OCI-LY3 (cell line): ENCODE data around the gene SMIM28.

Source experiments
- H2AFZ ChIP-seq: fragments of 200-600, 300-600 bp; shearing (Covaris generic); 2 replicates; pipeline ENCODE4 v1.6.0; 2014; ENCODE audit warnings: antibody characterized with exemption, low read depth, low read length
- H3K27ac ChIP-seq: fragments of 200-600, 300-600 bp; sonication (generic); 2 replicates; pipeline ENCODE4 v1.5.1; 2014; ENCODE audit warnings: mild to moderate bottlenecking, low read length, moderate library complexity, mixed read lengths
- H3K27me3 ChIP-seq: fragments of 200-600, 300-600 bp; sonication (generic); 2 replicates; pipeline ENCODE4 v1.6.1; 2014; ENCODE audit warnings: low read depth, low read length, mixed read lengths
- H3K36me3 ChIP-seq: fragments of 200-600, 300-600 bp; sonication (generic); replicated peaks from 2 replicates; pipeline ENCODE3; 2014; ENCODE audit warnings: low read depth, low read length, mixed read lengths
- H3K4me1 ChIP-seq: fragments of 300-600, 200-600 bp; sonication (generic); 2 replicates; pipeline ENCODE4 v1.6.1; 2014; ENCODE audit warnings: low read length, mixed read lengths
- H3K4me2 ChIP-seq: fragments of 200-600, 300-600 bp; sonication (generic); 2 replicates; pipeline ENCODE4 v1.6.1; 2014; ENCODE audit warnings: low read length, mixed read lengths
- H3K4me3 ChIP-seq: fragments of 300-600, 200-600 bp; sonication (generic); 2 replicates; pipeline ENCODE4 v1.5.1; 2014; ENCODE audit warnings: antibody characterized with exemption, mild to moderate bottlenecking, low read length, moderate library complexity
- H3K79me2 ChIP-seq: fragments of 300-600, 200-600 bp; shearing (Covaris generic); 2 replicates; pipeline ENCODE4 v1.6.1; 2014; ENCODE audit warnings: mild to moderate bottlenecking, low read length, mixed read lengths
- H3K9ac ChIP-seq: fragments of 300-600, 200-600 bp; shearing (Covaris generic); 2 replicates; pipeline ENCODE4 v1.6.0; 2014; ENCODE audit warnings: mild to moderate bottlenecking, low read length, moderate library complexity
- H3K9me3 ChIP-seq: fragments of 200-600, 300-600 bp; shearing (Covaris generic); 2 replicates; pipeline ENCODE4 v1.6.1; 2014; ENCODE audit warnings: low read length, mixed read lengths; ENCODE audit not compliant: insufficient read depth
- H4K20me1 ChIP-seq: fragments of 200-600, 300-600 bp; sonication (generic); 2 replicates; pipeline ENCODE4 v1.6.1; 2016; ENCODE audit warnings: low read length, mixed read lengths; ENCODE audit not compliant: insufficient read depth
- EZH2phosphoT487 ChIP-seq: fragments of 200-600 bp; shearing (Covaris generic); IDR thresholded peaks from 2 replicates; pipeline ENCODE4 v1.6.1; 2018; ENCODE audit warnings: antibody characterized with exemption, mixed run types, low read depth
- TF ChIP-seq, protein P1 (sequence below): fragments of 200-600, 300-600 bp; sonication (generic); IDR thresholded peaks from 2 replicates; pipeline ENCODE4 v1.5.1; 2014; ENCODE audit warnings: antibody characterized with exemption, low read length, low read depth

Gene SMIM28

DNA sequence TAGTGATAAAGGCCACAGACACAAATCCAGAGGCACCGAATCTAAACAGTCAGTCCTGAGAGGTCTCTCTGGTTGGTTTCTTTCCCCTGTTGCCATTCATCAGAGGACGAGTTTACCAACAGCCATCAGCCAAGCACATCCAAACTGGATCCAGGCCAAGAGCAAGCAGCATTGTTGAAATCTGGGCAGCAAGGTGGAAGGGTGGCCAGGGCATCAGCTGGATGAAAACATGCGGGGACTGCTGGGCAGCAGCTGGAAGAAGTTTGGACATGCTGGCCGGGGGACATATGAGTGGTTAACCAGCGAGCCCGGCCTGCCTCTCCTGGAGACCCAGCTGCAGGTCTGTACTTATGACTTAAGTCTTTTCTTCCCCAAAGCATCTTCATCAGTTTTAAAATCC lies at the start of gene SMIM28:
SMIM28 (plus strand) TSS at position 62 of the 400 bp plus-strand sequence; CDS start at position 230, 168 bp downstream.
- no peak within 1 kb of the TSS for H3K9ac ChIP-seq
- TF ChIP-seq, protein P1, sequence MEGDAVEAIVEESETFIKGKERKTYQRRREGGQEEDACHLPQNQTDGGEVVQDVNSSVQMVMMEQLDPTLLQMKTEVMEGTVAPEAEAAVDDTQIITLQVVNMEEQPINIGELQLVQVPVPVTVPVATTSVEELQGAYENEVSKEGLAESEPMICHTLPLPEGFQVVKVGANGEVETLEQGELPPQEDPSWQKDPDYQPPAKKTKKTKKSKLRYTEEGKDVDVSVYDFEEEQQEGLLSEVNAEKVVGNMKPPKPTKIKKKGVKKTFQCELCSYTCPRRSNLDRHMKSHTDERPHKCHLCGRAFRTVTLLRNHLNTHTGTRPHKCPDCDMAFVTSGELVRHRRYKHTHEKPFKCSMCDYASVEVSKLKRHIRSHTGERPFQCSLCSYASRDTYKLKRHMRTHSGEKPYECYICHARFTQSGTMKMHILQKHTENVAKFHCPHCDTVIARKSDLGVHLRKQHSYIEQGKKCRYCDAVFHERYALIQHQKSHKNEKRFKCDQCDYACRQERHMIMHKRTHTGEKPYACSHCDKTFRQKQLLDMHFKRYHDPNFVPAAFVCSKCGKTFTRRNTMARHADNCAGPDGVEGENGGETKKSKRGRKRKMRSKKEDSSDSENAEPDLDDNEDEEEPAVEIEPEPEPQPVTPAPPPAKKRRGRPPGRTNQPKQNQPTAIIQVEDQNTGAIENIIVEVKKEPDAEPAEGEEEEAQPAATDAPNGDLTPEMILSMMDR: no peak
- no peak for TF ChIP-seq EZH2phosphoT487
- H3K4me2 ChIP-seq: no peak within 1 kb of the TSS
- no peaks in the 10 kb centered on the region for H3K27me3 ChIP-seq
- H3K36me3 ChIP-seq: no peaks in the 10 kb centered on the region
- no peak within 1 kb of the TSS for H3K4me3 ChIP-seq
- H3K9me3 ChIP-seq: no peaks in the 10 kb centered on the region
- H4K20me1 ChIP-seq: no peaks in the 10 kb centered on the region
- H2AFZ ChIP-seq: no peak within 1 kb of the TSS
- no peaks in the 10 kb centered on the region for H3K4me1 ChIP-seq
- no peaks in the 10 kb centered on the region for H3K79me2 ChIP-seq
- H3K27ac ChIP-seq: no peak within 1 kb of the TSS

DNA sequence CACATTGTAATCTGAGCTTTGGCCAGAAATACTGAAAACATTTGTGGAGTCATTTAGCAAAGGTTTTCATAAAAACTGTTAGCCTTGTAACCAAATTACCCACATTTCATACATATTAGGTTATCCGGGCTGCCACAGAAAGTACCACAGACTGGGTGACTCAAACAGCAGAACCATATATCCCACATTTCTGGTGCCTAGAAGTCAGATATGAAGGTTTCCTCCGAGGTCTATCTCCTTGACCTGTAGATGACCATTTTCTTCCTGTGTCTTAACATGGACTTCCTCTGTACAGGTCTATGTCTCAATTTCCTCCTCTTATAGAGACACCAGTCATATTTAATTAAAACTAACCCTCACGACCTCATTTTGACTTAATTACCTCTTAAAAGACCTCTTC lies 49.5 kb upstream of the SMIM28 start:
- Histone ChIP-seq H3K9ac (no peak overlapping the region), H2AFZ (no peak overlapping the region), H4K20me1 (no peaks in the 10 kb centered on the region), H3K27me3 (no peaks in the 10 kb centered on the region), H3K9me3 (no peaks in the 10 kb centered on the region), H3K4me2 (no peak overlapping the region), H3K27ac (no peak overlapping the region), H3K79me2 (no peaks in the 10 kb centered on the region), H3K4me1 (no peaks in the 10 kb centered on the region), H3K36me3 (no peaks in the 10 kb centered on the region), H3K4me3 (no peak overlapping the region)
- TF ChIP-seq EZH2phosphoT487: no peak
- TF ChIP-seq, protein P1: no peak

DNA sequence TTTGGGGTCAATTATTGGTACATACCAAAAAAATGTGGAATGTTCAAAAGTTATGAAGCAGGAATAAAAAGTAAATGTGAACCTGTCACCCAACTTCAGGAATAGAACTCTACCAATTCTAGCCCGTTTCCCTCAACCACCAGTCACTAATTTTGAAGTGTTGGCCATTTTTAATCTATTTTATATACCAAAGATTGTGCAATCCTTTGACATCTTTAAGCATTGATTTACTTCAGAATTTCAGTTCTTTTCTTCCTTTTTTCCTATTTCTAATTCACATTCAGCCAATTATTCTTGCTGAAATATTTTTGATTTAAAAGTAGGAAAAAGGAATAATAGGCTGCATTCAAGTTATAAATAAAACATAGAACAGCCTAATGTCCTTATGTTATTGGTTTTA lies 46.9 kb upstream of the SMIM28 start:
- H3K9me3 ChIP-seq: no peaks in the 10 kb centered on the region
- H3K79me2 ChIP-seq: no peaks in the 10 kb centered on the region
- H3K4me1 ChIP-seq: no peaks in the 10 kb centered on the region
- no peak for TF ChIP-seq EZH2phosphoT487
- TF ChIP-seq, protein P1: no peak
- H2AFZ ChIP-seq: no peak overlapping the region
- H4K20me1 ChIP-seq: no peaks in the 10 kb centered on the region
- H3K4me3 ChIP-seq: no peak overlapping the region
- no peaks in the 10 kb centered on the region for H3K27me3 ChIP-seq
- H3K36me3 ChIP-seq: no peaks in the 10 kb centered on the region
- H3K27ac ChIP-seq: no peak overlapping the region
- H3K9ac ChIP-seq: no peak overlapping the region
- H3K4me2 ChIP-seq: no peak overlapping the region

DNA sequence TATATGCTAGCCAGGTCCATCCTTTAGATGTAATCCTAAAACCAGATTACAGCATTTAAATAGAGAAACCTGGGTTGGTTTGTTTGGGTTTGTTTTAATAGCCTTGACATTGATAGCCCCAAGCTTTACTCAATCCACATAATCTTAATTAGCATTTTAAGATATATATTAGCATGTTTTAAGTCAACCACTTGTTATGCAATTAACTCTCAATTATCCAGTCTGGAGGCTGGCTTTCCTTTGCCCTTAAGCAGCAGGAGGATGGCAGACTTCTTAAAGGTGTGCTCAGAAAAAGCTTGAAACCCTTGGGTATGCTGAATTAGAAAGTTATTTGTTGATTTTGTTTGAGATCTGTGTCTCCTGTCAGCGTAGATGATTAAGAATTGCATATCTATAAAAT lies 46.3 kb upstream of the SMIM28 start:
- H3K27me3 ChIP-seq: no peaks in the 10 kb centered on the region
- H3K9me3 ChIP-seq: no peaks in the 10 kb centered on the region
- no peak overlapping the region for H3K27ac ChIP-seq
- no peak overlapping the region for H3K9ac ChIP-seq
- H2AFZ ChIP-seq: no peak overlapping the region
- H3K79me2 ChIP-seq: no peaks in the 10 kb centered on the region
- TF ChIP-seq, protein P1: no peak
- TF ChIP-seq EZH2phosphoT487: no peak
- H3K36me3 ChIP-seq: no peaks in the 10 kb centered on the region
- H3K4me2 ChIP-seq: no peak overlapping the region
- H3K4me3 ChIP-seq: no peak overlapping the region
- no peaks in the 10 kb centered on the region for H3K4me1 ChIP-seq
- H4K20me1 ChIP-seq: no peaks in the 10 kb centered on the region
